Posterior vena cava (tissue), 2 donors: ENCODE results near the gene IGSF23. TPM values are rescaled to one million over a fixed set of nuclear protein-coding genes. Genes with fewer than 3 reads are reported as not detected.
"Not testable (repeated sequence)": the region's sequence is repeated elsewhere in the genome, so short reads cannot be mapped to it uniquely, and the experiment has no call there.

ENCODE experiments used
- DNase-seq: peaks from one replicate; pipeline ENCODE4 v3.0.0-alpha.2; 2020; ENCODE audit warnings: low spot score
- intact Hi-C, 2 donors: fragments of 100-400 bp; cut with DNase I; formaldehyde crosslinking; loops; one replicate each; pipeline versions ENCODE4 v1.14.1 to v1.14.2; 2022 to 2023
- microRNA-seq, 2 donors: library from miRNA; unstranded; fragments of <30 nt; microRNA quantifications; one replicate each; pipeline ENCODE4 v1.2.0, GENCODE V29; 2020 to 2021; ENCODE audit warnings: borderline microRNAs expressed in 2 of 2
- total RNA-seq, 2 donors: library from RNA; stranded (reverse); fragmentation: NEBNext Ultra II Directional; extraction: Animal tissue kit (Norgen Biotek cat#: 25700); gene quantifications; one replicate each; pipeline ENCODE4 v1.2.1, GENCODE V29; 2021
- donor health status: DM: yes; HTN: yes; CAD: no.
- donor health status: DM: yes; HTN: yes; CAD: no.

The IGSF23 gene
- total RNA-seq, 2 donors from 2014 or later, result not detected

GRCh38 chr19:44677019-44677811 lies 63.9 kb downstream of the IGSF23 start:
- intact Hi-C loops, result no loop called here
- DNase-seq, result no peak

GRCh38 chr19:44680536-44680935 lies 67.2 kb downstream of the IGSF23 start:
- intact Hi-C loops, result no loop called here
- no peak for DNase-seq

- intact Hi-C loops, result no loop called here
- DNase-seq, result no peak
Measured at GRCh38 chr19:44681992-44682790, 68.8 kb downstream of the IGSF23 start.

- no peak for DNase-seq
- intact Hi-C loops, result no loop called here
Measured at GRCh38 chr19:44682807-44683206, 69.4 kb downstream of the IGSF23 start.

- intact Hi-C loops, result no loop called here
Measured at GRCh38 chr19:44683434-44684210, 70.3 kb downstream of the IGSF23 start.

GRCh38 chr19:44684396-44684795 lies 71.0 kb downstream of the IGSF23 start:
- DNase-seq, intact Hi-C loops: not testable (repeated sequence)

More at GRCh38 chr19:44683434-44684210, 70.3 kb downstream of the IGSF23 start:
- DNase-seq, result no peak

GRCh38 chr19:44684892-44685863 lies 71.8 kb downstream of the IGSF23 start:
- no peak for DNase-seq
- intact Hi-C loops, result no loop called here

GRCh38 chr19:44685877-44686276 lies 72.5 kb downstream of the IGSF23 start:
- DNase-seq, result no peak
- intact Hi-C loops, result no loop called here

Small RNAs within 50 kb of the gene (microRNA-seq; reads per million reads assigned to microRNA genes)
- gene MIR4531, result 0 reads per million in 2 donors

Other genes with a start within 250 kb of the IGSF23 start
- gene ZNF285, start 212.0 kb upstream of the IGSF23 start, total RNA-seq, result 1 to 10 TPM; 2.5 to 4.2 TPM
- gene ZNF229, start 165.1 kb upstream of the IGSF23 start, total RNA-seq, result 1 to 10 TPM; 3.4 to 4.6 TPM
- 1 to 10 TPM; 5.7 to 6.8 TPM for gene ZNF180, start 113.0 kb upstream of the IGSF23 start, total RNA-seq
- gene CEACAM20, start 83.9 kb upstream of the IGSF23 start, total RNA-seq, result not detected
- 10 to 100 TPM; 22.4 to 35.6 TPM for gene PVR, start 30.3 kb downstream of the IGSF23 start, total RNA-seq
- gene CEACAM19, start 57.9 kb downstream of the IGSF23 start, total RNA-seq, result 1 to 10 TPM; 4.1 to 7.8 TPM
- gene CEACAM16, start 85.6 kb downstream of the IGSF23 start, total RNA-seq, result not detected
- 10 to 100 TPM; 37.6 to 40.4 TPM for gene BCL3, start 135.1 kb downstream of the IGSF23 start, total RNA-seq
- not detected for gene CBLC, start 164.3 kb downstream of the IGSF23 start, total RNA-seq
- 10 to 100 TPM; 49.6 to 53.8 TPM for gene BCAM, start 195.5 kb downstream of the IGSF23 start, total RNA-seq
- gene NECTIN2, start 232.7 kb downstream of the IGSF23 start, total RNA-seq, result 10 to 100 TPM; 48.9 to 59.8 TPM